Endometrial microvascular endothelial cells (primary cell): ENCODE data around the gene LTBP1. TPM values are rescaled to one million over a fixed set of nuclear protein-coding genes. Genes with fewer than 3 reads are reported as not detected.
"Not testable (repeated sequence)": the region's sequence is repeated elsewhere in the genome, so short reads cannot be mapped to it uniquely, and the experiment has no call there.

Experiments used
- in situ Hi-C: cut with HindIII; loops from 2 replicates; pipeline ENCODE4 v1.10.0; 2017; ENCODE audit warnings: low sequenced_read_pairs, low pct_unique_long_range_greater_than_20kb; ENCODE audit errors: inconsistent ontology term
- total RNA-seq: library from RNA; depleted of rRNA; stranded (reverse); fragments of >200 nt; gene quantifications from one replicate; pipeline ENCODE4 v1.2.3, GENCODE V29; 2015; ENCODE audit errors: inconsistent ontology term

The LTBP1 gene
- total RNA-seq, 1 donor from 2014 or later: 146 TPM

GRCh38 chr2:33153008-33153407 is 206.3 kb downstream of the LTBP1 start:
- in situ Hi-C loops: no loop called here

GRCh38 chr2:33158482-33159003 is 211.8 kb downstream of the LTBP1 start:
- in situ Hi-C loops: no loop called here

GRCh38 chr2:33160191-33160590 is 213.4 kb downstream of the LTBP1 start:
- in situ Hi-C loops: no loop called here

GRCh38 chr2:33166287-33166881 is 219.6 kb downstream of the LTBP1 start:
- in situ Hi-C loops: no loop called here

- in situ Hi-C loops: no loop called here
These were observed 221.0 kb downstream of the LTBP1 start for GRCh38 chr2:33167622-33168245.

- in situ Hi-C loops: no loop called here
These were observed 221.7 kb downstream of the LTBP1 start for GRCh38 chr2:33168425-33168824.

GRCh38 chr2:33168922-33169321 is 222.2 kb downstream of the LTBP1 start:
- in situ Hi-C loops: no loop called here

- in situ Hi-C loops: not testable (repeated sequence)
These were observed 223.5 kb downstream of the LTBP1 start for GRCh38 chr2:33170251-33170650.

- in situ Hi-C loops: no loop called here
These were observed 230.9 kb downstream of the LTBP1 start for GRCh38 chr2:33177627-33178026.

- in situ Hi-C loops: no loop called here
These were observed 231.5 kb downstream of the LTBP1 start for GRCh38 chr2:33178209-33178608.

GRCh38 chr2:33180915-33181314 is 234.2 kb downstream of the LTBP1 start:
- in situ Hi-C loops: no loop called here

GRCh38 chr2:33181466-33181865 is 234.7 kb downstream of the LTBP1 start:
- in situ Hi-C loops: no loop called here

- in situ Hi-C loops: no loop called here
These were observed 237.3 kb downstream of the LTBP1 start for GRCh38 chr2:33184041-33184440.

GRCh38 chr2:33186937-33187336 is 240.2 kb downstream of the LTBP1 start:
- in situ Hi-C loops: no loop called here

GRCh38 chr2:33188799-33189198 is 242.0 kb downstream of the LTBP1 start:
- in situ Hi-C loops: no loop called here

- in situ Hi-C loops: no loop called here
These were observed 243.7 kb downstream of the LTBP1 start for GRCh38 chr2:33190393-33190937.

GRCh38 chr2:33195891-33196290 is 249.1 kb downstream of the LTBP1 start:
- in situ Hi-C loops: no loop called here

GRCh38 chr2:33196700-33197099 is 249.9 kb downstream of the LTBP1 start:
- in situ Hi-C loops: no loop called here

- in situ Hi-C loops: no loop called here
These were observed 250.6 kb downstream of the LTBP1 start for GRCh38 chr2:33197198-33197938.
